Neural crest cell (in vitro differentiated cells): ENCODE results near the gene ADIPOR2. TPM values are rescaled to one million over a fixed set of nuclear protein-coding genes. Genes with fewer than 3 reads are reported as not detected.
A peak's percentile ranks its signal among the peaks of the same experiment; 100 is the strongest.

ENCODE experiments used
- DNase-seq: peaks from one replicate; pipeline ENCODE4 v3.0.0; 2021; ENCODE audit warnings: low read depth, mixed read lengths, low spot score
- H3K27ac Mint-ChIP-seq: one replicate; pipeline ENCODE4 v1.8.0; 2021; ENCODE audit warnings: mild to moderate bottlenecking, mixed read lengths; ENCODE audit not compliant: unreplicated experiment
- H3K27me3 Mint-ChIP-seq: 2 replicates; pipeline ENCODE4 v1.8.0; 2021; ENCODE audit warnings: low read depth, mild to moderate bottlenecking, mixed read lengths
- H3K36me3 Mint-ChIP-seq: 2 replicates; pipeline ENCODE4 v1.8.0; 2021; ENCODE audit warnings: low read depth, mild to moderate bottlenecking, mixed read lengths
- H3K4me1 Mint-ChIP-seq: 2 replicates; pipeline ENCODE4 v1.8.0; 2021; ENCODE audit warnings: mixed read lengths
- H3K4me3 Mint-ChIP-seq: one replicate; pipeline ENCODE4 v1.8.0; 2021; ENCODE audit warnings: mild to moderate bottlenecking, mixed read lengths
- H3K9me3 Mint-ChIP-seq: 2 replicates; pipeline ENCODE4 v1.8.0; 2021; ENCODE audit warnings: mixed read lengths
- total RNA-seq: library from RNA; stranded (reverse); gene quantifications from 2 replicates; pipeline ENCODE4 v1.2.1, GENCODE V29; 2021
- TF ChIP-seq, protein P1 (sequence below): fragments of 200-600 bp; sonication (generic); conservative IDR thresholded peaks from 2 replicates; pipeline ENCODE4 v1.5.0; 2021; ENCODE audit warnings: antibody characterized with exemption, mild to moderate bottlenecking

The ADIPOR2 gene
- total RNA-seq, 1 donor from 2014 or later: 59.4 TPM

GRCh38 chr12:1747609-1748008 is 56.7 kb downstream of the ADIPOR2 start:
- Mint-ChIP-seq H3K27ac (no peak overlapping the region), H3K27me3 (no peaks in the 10 kb centered on the region), H3K36me3 (peaks cover 40% of the 10 kb centered on the region), H3K9me3 (peaks cover 14% of the 10 kb centered on the region), H3K4me3 (no peak overlapping the region), H3K4me1 (peaks cover 13% of the 10 kb centered on the region)
- TF ChIP-seq, protein P1, sequence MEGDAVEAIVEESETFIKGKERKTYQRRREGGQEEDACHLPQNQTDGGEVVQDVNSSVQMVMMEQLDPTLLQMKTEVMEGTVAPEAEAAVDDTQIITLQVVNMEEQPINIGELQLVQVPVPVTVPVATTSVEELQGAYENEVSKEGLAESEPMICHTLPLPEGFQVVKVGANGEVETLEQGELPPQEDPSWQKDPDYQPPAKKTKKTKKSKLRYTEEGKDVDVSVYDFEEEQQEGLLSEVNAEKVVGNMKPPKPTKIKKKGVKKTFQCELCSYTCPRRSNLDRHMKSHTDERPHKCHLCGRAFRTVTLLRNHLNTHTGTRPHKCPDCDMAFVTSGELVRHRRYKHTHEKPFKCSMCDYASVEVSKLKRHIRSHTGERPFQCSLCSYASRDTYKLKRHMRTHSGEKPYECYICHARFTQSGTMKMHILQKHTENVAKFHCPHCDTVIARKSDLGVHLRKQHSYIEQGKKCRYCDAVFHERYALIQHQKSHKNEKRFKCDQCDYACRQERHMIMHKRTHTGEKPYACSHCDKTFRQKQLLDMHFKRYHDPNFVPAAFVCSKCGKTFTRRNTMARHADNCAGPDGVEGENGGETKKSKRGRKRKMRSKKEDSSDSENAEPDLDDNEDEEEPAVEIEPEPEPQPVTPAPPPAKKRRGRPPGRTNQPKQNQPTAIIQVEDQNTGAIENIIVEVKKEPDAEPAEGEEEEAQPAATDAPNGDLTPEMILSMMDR: no peak
- DNase-seq: no peak

DNA sequence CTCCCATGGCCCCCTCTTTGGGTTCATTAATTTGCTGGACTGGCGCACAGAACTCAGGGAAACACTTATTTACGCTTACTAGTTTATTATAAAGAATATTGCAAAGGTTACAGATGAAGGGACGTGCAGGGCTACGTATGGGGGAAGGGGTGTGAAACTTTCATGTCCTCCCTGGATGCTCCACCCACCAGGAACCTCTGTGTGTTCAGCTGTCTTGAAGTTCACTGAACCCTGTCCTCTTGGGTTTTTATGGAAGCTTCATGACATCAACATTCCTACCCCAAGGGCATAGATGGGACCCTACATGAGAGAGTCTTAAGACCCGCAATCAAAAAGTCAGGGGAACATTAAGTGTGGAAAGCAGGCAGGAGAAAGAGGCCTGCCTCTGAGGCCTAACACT is 58.1 kb downstream of the ADIPOR2 start:
- DNase-seq: no peak
- TF ChIP-seq, protein P1: no peak
- H3K27ac Mint-ChIP-seq: peak overlapping the region; percentile 57
- peaks cover 40% of the 10 kb centered on the region for H3K36me3 Mint-ChIP-seq
- H3K27me3 Mint-ChIP-seq: no peaks in the 10 kb centered on the region
- H3K4me1 Mint-ChIP-seq: peaks cover 13% of the 10 kb centered on the region
- no peak overlapping the region for H3K4me3 Mint-ChIP-seq
- H3K9me3 Mint-ChIP-seq: peaks cover 14% of the 10 kb centered on the region

DNA sequence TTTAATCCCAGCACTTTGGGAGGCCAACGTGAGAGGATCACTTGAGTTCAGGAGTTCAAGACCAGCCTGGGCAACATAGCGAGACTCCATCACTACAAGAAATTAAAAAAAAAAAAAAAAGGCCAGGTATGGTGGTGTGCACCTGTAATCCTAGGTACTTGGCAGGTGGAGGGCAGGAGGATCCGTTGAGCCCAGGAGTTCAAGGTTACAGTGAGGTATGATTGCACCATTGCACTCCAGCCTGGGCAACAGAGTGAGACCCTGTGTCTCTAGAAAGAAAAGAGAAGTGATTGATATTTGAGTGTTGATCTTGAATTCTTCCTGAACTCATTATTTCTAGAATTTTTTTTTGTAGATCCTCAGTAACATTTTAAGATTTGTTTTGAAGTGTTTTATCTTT is 59.4 kb downstream of the ADIPOR2 start:
- peaks cover 14% of the 10 kb centered on the region for H3K9me3 Mint-ChIP-seq
- H3K27ac Mint-ChIP-seq: no peak overlapping the region
- DNase-seq: no peak
- peaks cover 39% of the 10 kb centered on the region for H3K36me3 Mint-ChIP-seq
- H3K4me3 Mint-ChIP-seq: no peak overlapping the region
- no peaks in the 10 kb centered on the region for H3K27me3 Mint-ChIP-seq
- H3K4me1 Mint-ChIP-seq: peaks cover 9% of the 10 kb centered on the region
- TF ChIP-seq, protein P1: no peak

- H3K36me3 Mint-ChIP-seq: peaks cover 18% of the 10 kb centered on the region
- no peak for DNase-seq
- peak overlapping the region; percentile 3 for H3K4me3 Mint-ChIP-seq
- H3K27me3 Mint-ChIP-seq: no peaks in the 10 kb centered on the region
- H3K27ac Mint-ChIP-seq: no peak overlapping the region
- TF ChIP-seq, protein P1: no peak
- peaks cover 35% of the 10 kb centered on the region for H3K4me1 Mint-ChIP-seq
- H3K9me3 Mint-ChIP-seq: peaks cover 2% of the 10 kb centered on the region
These were observed 67.5 kb downstream of the ADIPOR2 start for GRCh38 chr12:1758376-1758775.

DNA sequence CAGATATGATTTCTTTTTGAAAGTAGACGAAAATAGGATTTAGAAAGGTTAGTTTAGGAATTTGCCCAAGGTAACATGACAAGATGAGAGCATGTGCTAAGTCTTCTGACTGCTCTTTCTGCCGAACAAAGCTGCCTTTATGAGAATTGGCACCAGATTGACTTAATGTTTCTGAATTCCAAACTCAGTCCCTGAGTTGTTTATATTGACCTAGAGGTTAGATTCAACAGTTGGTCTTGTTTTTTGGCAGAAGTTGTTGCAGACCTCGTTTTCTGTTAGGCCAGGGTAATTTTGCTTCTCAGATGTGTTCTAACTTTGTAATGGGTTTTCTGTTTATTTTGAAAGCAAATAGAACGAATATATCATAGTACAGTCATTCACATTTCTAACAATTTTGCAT is 68.0 kb downstream of the ADIPOR2 start:
- Mint-ChIP-seq H3K4me1 (peaks cover 35% of the 10 kb centered on the region), H3K36me3 (peaks cover 18% of the 10 kb centered on the region), H3K4me3 (no peak overlapping the region), H3K9me3 (peaks cover 2% of the 10 kb centered on the region), H3K27ac (no peak overlapping the region), H3K27me3 (no peaks in the 10 kb centered on the region)
- TF ChIP-seq, protein P1: no peak
- no peak for DNase-seq
